ENCODE data around the gene GNAI3. TPM values are rescaled to one million over a fixed set of nuclear protein-coding genes. Genes with fewer than 3 reads are reported as not detected.
"Not testable (repeated sequence)": the region's sequence is repeated elsewhere in the genome, so short reads cannot be mapped to it uniquely, and the experiment has no call there.

The GNAI3 gene
- total RNA-seq, 2 donors from 2014 or later, result 5.4 to 9.3 TPM

- Histone ChIP-seq H3K27me3 (replicated peaks; ENCODE audit: insufficient read depth) (no peaks in the 10 kb centered on the region), H3K27ac (no peak overlapping the region), H3K9me3 (no peaks in the 10 kb centered on the region), H3K4me3 (no peak overlapping the region), H3K36me3 (peaks cover 5% of the 10 kb centered on the region), H3K4me1 (ENCODE audit: control insufficient read depth in 1 of 2, low read depth in 2 of 2) (peaks cover 3 to 17% of the 10 kb centered on the region in 2 donors)
- no peak for TF ChIP-seq CTCF (IDR thresholded peaks at IDR 0.05)
- ATAC-seq (ENCODE audit: insufficient number of reproducible peaks, low FRiP score, low read depth), result no peak
- no peak for DNase-seq (ENCODE audit: low spot score)
Observed at GRCh38 chr1:109657970-109658369, 109.6 kb downstream of the GNAI3 start.

- H3K36me3 ChIP-seq, result peaks cover 5% of the 10 kb centered on the region
Observed at GRCh38 chr1:109658533-109659042, 110.2 kb downstream of the GNAI3 start.

GRCh38 chr1:109659145-109659544, 110.7 kb downstream of the GNAI3 start:
- ATAC-seq (ENCODE audit: insufficient number of reproducible peaks, low FRiP score, low read depth) (no peak), DNase-seq (ENCODE audit: low spot score) (no peak)
- Histone ChIP-seq H3K36me3 (peaks cover 5% of the 10 kb centered on the region), H3K9me3 (no peaks in the 10 kb centered on the region), H3K27me3 (replicated peaks; ENCODE audit: insufficient read depth) (no peaks in the 10 kb centered on the region), H3K4me3 (no peak overlapping the region), H3K4me1 (ENCODE audit: control insufficient read depth in 1 of 2, low read depth in 2 of 2) (peaks cover 3 to 17% of the 10 kb centered on the region in 2 donors), H3K27ac (no peak overlapping the region)
- TF ChIP-seq CTCF (IDR thresholded peaks at IDR 0.05), result no peak

More at GRCh38 chr1:109658533-109659042, 110.2 kb downstream of the GNAI3 start:
- ATAC-seq (ENCODE audit: insufficient number of reproducible peaks, low FRiP score, low read depth) (no peak), DNase-seq (ENCODE audit: low spot score) (no peak)
- TF ChIP-seq CTCF (IDR thresholded peaks at IDR 0.05), result no peak
- H3K4me1 ChIP-seq (ENCODE audit: control insufficient read depth in 1 of 2, low read depth in 2 of 2), result peaks cover 3 to 17% of the 10 kb centered on the region in 2 donors
- H3K27me3 ChIP-seq (replicated peaks; ENCODE audit: insufficient read depth), result no peaks in the 10 kb centered on the region
- H3K27ac ChIP-seq, result no peak overlapping the region
- no peak overlapping the region for H3K4me3 ChIP-seq
- no peaks in the 10 kb centered on the region for H3K9me3 ChIP-seq

GRCh38 chr1:109659997-109660690, 111.7 kb downstream of the GNAI3 start:
- no peak overlapping the region for H3K4me3 ChIP-seq
- no peaks in the 10 kb centered on the region for H3K27me3 ChIP-seq (replicated peaks; ENCODE audit: insufficient read depth)
- no peak for DNase-seq (ENCODE audit: low spot score)
- no peaks in the 10 kb centered on the region for H3K9me3 ChIP-seq
- H3K27ac ChIP-seq, result no peak overlapping the region
- ATAC-seq (ENCODE audit: insufficient number of reproducible peaks, low FRiP score, low read depth), result no peak
- no peak for TF ChIP-seq CTCF (IDR thresholded peaks at IDR 0.05)
- peaks cover 1 to 10% of the 10 kb centered on the region in 2 donors for H3K4me1 ChIP-seq (ENCODE audit: control insufficient read depth in 1 of 2, low read depth in 2 of 2)
- H3K36me3 ChIP-seq, result peaks cover 5% of the 10 kb centered on the region

GRCh38 chr1:109660691-109661026, 112.2 kb downstream of the GNAI3 start:
- H3K27ac ChIP-seq; DNase-seq (ENCODE audit: low spot score); H3K36me3 ChIP-seq; H3K9me3 ChIP-seq; ATAC-seq (ENCODE audit: insufficient number of reproducible peaks, low FRiP score, low read depth); H3K27me3 ChIP-seq (replicated peaks; ENCODE audit: insufficient read depth); H3K4me1 ChIP-seq (ENCODE audit: control insufficient read depth in 1 of 2, low read depth in 2 of 2); H3K4me3 ChIP-seq: not testable (repeated sequence)
